HG02642 (cell line): ENCODE measurements around the gene S100A9.

Experiments
- ATAC-seq: cut with Tn5 transposase; IDR thresholded peaks from one replicate; pipeline ENCODE4 v1.9.1; 2021; ENCODE audit warnings: mild to moderate bottlenecking; ENCODE audit not compliant: unreplicated experiment, poor library complexity

S100A9 gene

GRCh38 chr1:153386500-153386901 is 28.8 kb downstream of the S100A9 start:
- ATAC-seq = no peak

GRCh38 chr1:153387001-153387400 is 29.3 kb downstream of the S100A9 start:
- ATAC-seq = no peak

- no peak for ATAC-seq
Measured at GRCh38 chr1:153387785-153388184, 30.1 kb downstream of the S100A9 start.

DNA sequence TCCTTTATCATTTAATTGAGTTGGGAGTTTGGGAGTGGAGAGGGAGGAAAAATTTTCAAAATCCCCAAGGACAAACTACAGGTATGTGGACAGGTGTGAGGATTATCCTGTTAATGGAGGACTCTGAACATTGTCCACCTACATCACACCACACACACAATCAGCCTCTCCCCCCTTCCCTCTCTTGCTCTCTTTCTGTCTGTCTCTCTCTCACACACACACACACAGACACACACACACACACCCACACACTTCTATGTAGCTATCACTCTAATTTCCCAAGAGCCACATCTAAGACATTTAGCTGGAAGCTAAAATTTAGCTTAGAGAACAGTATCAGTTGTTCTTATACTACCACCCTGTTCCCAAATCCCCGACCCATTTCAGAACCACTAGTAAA is 31.7 kb downstream of the S100A9 start:
- no peak for ATAC-seq

GRCh38 chr1:153389973-153390879 is 32.6 kb downstream of the S100A9 start:
- no peak for ATAC-seq

DNA sequence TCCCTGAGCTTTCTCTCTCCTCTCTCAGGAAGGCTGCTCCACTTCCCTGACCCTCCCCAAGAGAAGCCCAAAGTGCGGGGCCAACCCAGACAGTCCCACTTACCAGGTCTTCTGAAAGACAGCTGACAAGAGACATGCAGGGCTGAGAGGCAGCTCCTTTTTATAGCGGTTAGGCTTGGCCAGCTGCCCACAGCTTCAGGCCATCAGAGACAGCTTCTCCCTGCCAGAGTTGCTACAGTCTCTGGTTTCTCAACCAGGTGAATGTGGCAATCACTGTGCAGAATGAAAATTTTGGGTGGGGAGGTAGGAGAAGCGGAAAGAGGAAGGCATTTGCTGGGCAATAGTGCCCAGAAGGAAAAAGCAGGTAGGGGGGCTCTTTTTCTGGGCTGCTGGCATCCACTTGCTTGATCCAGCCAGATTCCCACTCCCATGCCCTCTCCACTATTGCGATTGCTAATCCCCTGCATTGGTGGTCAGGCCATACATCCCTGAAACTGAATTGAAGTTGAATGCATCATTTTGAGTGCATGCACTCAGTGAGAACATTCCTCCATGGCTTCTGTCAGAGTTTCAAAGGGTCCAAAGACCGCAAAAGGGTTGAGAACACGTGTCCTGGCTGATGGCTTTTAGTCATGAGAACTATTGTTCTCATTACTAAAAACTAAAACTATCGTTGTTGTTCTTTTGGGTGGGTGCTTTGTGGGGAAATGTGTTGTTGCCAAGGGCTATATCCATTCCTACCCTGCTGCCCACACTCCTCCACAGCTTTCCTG is 33.5 kb downstream of the S100A9 start, which contains the start of gene S100A8:
Gene S100A8, minus strand, starts transcription at position 136 of the 773 bp plus-strand sequence. CDS start 538 bp downstream, outside the sequence.
- no peak for ATAC-seq

DNA sequence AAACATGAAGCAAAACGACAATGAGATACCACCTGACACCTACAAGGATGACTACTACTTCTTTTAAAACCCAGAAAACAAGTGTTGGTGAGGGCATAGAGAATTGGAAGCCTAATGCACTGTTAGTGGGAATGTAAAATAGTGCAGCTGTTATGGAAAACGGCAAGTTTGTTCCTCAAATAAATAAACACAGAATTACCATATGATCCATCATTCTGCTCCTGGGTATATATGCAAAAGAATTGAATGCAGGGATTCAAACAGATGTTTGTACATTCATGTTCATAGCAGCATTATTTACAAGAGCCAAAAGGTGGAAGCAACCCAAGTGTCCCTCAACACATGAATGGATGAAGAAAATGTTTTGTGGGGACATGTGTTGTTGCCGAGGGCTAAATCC is 34.6 kb downstream of the S100A9 start:
- ATAC-seq = no peak

DNA sequence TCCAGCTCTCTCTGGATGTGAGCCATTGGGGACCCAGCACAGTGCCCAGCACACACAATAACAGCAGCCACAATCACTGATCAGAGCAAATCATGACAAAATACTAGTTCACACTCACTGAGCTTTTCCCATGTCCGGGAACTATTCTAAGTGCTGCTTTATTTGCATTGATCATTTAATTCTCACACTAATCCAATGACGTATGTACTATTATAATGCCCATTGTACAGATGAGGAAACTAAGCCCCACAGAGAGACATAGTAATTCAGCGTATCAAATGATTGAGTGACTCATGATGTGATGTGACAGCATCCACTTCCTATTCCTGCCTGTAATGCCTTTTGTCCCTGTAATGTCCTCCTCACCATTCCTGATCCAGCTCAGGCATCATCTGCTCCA is 35.2 kb downstream of the S100A9 start:
- ATAC-seq = no peak

- ATAC-seq = no peak
Measured at GRCh38 chr1:153393926-153394325, 36.3 kb downstream of the S100A9 start.

GRCh38 chr1:153394391-153394790 is 36.7 kb downstream of the S100A9 start:
- ATAC-seq = no peak

GRCh38 chr1:153395136-153395685 is 37.6 kb downstream of the S100A9 start:
- no peak for ATAC-seq

GRCh38 chr1:153395776-153396175 is 38.1 kb downstream of the S100A9 start:
- ATAC-seq = no peak

- ATAC-seq = no peak
Measured at GRCh38 chr1:153396461-153396860, 38.8 kb downstream of the S100A9 start.

DNA sequence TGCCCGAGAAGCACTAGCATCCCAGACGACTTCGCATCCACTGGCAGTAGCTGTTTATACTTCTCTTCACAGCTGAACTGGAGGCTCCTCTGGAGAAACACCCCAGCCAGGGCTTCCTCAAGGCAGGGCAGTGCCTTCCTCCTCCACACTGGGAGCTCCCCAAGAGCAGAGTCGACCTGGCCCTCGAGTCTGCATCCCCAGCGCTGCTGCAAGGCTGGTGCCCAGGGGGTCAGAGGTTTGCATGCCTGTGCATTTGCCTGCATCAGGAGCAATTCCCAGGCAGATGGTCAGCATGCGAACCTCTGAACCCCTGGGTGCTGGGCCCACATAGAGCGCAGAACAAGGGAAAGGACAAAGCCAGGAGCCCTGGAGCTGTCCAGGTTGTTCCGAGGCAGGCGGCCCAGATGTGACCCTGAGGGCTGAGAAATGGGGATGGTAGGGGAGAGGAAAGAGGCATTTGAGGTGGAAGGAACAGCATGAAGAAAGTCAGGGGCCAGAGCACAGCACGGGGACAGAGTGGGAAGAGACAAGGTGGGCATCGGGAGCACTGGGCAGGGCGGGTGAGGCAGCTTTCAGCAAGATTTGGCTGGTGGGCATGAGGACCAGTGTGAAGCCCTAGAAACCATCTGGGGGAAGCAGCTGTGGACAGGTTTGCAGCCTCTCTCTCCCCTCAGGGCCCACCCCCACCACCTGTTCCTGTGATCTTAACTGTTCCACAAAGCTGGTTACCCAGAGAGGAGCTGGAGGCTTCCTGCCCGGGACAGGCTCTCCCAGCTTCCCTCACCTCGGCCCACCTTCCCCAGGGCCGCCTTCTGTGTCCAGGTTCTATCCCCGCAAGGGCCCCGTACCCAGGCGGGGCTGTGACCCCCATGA is 39.6 kb downstream of the S100A9 start:
- ATAC-seq = no peak

DNA sequence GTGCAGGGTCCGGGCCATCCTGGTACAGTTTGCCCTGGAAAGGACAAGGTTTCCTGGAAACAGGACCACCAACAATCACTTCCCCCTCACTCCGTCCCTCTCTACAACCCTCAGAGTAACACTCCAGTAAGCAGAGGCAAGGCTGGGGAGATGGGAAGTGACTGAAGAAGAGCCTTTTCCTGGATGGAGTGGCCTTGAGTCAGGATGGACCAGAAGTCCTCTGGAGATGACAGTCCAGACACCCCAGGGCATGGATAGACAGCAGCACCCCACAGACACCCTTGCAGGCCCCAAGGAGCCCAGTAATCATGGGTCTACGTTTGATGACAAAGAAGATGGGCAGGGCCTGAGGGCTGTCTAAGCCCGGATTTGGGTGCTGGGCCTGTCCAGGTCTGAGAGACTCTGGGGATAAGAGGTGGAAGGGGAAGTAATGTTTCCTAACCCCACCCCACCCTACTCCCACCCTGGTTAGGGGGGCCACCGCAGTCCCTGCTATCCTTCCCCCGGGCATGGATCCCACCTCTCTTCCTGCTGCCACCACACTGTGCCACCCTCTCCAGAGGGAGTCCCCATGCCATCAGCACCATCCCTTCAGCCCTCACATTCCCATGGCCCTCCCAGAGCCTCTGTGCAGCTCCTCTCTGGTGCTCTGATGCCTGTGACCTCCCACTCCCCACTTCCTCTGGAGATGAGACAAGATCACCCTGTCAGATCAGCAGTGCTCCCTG is 40.4 kb downstream of the S100A9 start:
- ATAC-seq = no peak

DNA sequence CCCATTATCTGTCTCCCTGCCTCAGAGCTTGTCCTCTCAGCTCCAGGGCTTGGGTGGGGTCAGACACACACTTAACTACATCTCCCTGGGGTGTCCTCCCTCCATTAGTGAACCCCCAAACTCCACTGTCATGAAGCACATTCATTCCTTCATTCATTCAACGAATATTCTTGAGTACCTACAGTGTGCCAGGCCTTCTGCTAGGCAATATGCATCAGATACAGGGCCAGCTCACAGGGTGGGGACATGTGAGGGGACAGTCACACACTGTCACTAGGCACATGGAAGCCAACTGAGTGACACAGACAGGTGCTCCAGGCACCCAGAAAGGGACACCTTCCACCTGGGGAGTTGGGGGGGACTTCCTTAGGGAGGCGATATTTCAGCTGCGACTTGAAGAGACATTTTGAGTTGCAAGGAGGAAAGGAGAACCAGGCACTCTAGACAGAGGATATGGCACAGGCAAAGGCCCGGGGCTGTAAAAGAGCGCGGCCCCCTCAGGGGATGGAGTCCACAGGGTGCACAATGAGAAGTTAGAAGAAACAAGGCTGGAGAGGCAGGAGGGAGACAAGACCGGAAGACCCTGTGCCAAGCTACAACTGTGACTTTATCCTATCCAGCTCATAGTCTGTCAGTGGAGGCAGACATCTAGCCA is 41.9 kb downstream of the S100A9 start:
- no peak for ATAC-seq

DNA sequence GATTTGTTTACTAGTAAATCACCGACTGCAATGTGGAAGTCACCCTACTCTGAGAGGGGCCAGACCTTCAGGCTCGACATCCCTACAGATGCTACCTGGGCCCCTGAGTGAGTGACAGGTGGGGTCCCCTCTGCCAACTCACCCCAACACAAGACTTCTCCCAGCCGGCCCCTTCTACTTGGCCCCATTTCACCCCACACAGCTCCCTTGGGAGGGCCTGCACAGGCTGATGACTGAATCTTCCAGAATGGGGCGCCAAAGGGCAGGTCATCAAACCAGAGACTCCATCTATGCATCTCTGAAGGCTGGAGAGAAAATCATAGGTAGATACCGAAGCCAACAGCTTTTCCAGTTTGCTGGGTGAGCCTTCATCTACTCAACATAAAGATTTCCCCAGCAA is 42.6 kb downstream of the S100A9 start:
- no peak for ATAC-seq

DNA sequence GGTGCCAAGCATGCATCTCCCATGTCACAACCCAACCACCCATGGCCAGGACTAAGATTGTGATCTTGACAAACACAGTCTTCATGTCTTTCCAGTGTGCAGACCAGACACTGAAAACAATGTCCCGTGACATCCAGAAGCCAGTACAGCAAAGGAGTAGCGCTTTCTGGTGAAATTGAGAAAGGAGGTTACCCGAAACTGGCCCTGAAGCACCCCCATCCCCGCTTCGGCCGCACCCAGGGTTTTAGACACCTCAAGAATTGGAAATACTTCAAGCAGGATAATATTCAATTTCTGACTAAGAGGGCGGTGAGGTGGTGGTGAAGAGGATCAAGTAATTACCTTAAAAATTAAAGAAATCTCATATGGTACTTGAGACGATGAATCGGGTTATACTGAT is 43.8 kb downstream of the S100A9 start:
- ATAC-seq = no peak

DNA sequence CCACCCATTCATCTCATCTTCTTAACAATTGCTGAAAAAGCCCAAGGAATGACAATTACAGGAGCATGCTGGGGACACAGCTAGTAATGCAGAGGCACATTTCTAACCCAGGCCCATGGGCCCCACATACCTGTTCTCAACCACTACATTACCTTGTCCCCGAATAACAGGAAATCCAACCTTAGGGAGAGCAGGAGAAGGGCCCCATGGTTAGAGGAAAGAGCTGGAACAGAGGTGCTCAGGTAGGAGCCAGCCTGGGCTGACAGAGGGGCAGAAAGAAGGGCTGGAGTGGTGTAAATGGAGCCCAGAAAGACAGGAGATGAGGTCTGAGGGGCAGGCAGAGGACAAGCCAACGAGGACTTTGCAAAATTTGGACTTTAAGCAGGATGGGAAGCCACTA is 44.6 kb downstream of the S100A9 start:
- ATAC-seq = no peak
